ENCODE measurements around the gene LCE7A.

Gene LCE7A

DNA sequence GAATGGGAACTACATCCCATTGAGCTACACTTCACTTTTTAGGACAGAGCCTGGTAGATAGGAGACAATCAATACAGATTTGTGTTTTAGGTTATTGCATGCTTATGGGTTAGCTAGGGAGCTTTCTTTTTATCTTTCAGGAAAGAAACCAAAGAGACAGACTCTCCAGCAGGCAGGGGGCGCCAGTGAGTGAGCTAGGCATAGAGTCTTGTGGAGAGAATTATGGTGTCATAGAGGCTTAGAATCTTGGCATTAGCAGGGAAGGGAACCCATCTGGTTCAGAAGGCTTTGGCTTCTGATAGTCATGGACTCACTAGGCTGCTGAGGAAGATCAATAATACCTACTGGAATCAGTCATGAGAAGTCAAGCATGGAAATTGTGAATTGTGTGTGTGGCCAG, 18.2 kb downstream of the LCE7A start, which contains the start of gene SMCP:
SMCP (plus strand) TSS at position 281 of the 400 bp plus-strand sequence. CDS start 6,101 bp downstream, outside the sequence.
- H3K4me3 ChIP-seq (ENCODE audit: low read depth in 1 of 2, low read length in 2 of 2), result no peak within 1 kb of the TSS
- no peaks in the 10 kb centered on the region for H3K4me1 ChIP-seq (ENCODE audit: control insufficient read depth in 1 of 2, insufficient read depth in 2 of 2, low read length in 2 of 2)
- H3K27ac ChIP-seq (ENCODE audit: low read depth, low read length), result no peak within 1 kb of the TSS
- no peaks in the 10 kb centered on the region for H3K27me3 ChIP-seq (ENCODE audit: control insufficient read depth in 1 of 2, insufficient read depth in 2 of 2, low read length in 2 of 2)
- H3K9me3 ChIP-seq (ENCODE audit: control insufficient read depth in 1 of 2, low read length in 2 of 2), result no peaks in the 10 kb centered on the region
- H3K9ac ChIP-seq (ENCODE audit: low read depth in 1 of 2, low read length in 2 of 2), result no peak within 1 kb of the TSS
- H3K36me3 ChIP-seq (ENCODE audit: control insufficient read depth in 1 of 2, insufficient read depth in 2 of 2, low read length in 2 of 2), result no peaks in the 10 kb centered on the region

DNA sequence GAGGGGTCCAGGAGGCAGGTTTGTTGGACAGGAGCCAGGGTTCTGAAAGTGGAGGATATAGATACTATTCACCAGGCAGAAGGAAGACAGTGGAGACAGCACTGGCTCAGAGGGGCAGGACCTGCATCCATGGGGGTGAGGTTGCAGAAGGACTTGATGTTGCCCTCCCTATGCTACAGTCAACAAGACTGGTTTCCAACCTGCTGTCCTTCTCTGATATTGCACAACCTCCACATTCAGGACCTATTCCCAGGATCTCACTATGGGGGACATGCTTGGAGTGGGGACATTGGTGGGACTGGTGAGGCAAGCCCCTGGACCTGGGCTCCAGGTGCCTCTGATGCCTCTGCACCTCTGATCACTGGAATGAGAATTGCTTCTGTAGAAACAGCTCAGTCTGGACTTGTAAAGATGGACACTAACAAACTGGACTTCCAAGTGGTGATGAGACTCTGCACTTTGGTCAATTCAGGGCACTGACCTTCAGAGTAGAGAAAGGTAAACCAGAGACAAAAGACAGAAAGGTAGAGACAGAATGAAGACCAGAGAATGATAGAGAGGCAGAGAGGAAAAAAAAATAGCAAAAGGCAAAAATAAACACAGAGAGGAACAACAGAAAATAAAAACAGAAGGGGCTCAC, 19.9 kb downstream of the LCE7A start:
- H3K4me1 ChIP-seq (ENCODE audit: control insufficient read depth in 1 of 2, insufficient read depth in 2 of 2, low read length in 2 of 2), result no peaks in the 10 kb centered on the region
- no peaks in the 10 kb centered on the region for H3K9me3 ChIP-seq (ENCODE audit: control insufficient read depth in 1 of 2, low read length in 2 of 2)
- no peak overlapping the region for H3K4me3 ChIP-seq (ENCODE audit: low read depth in 1 of 2, low read length in 2 of 2)
- no peak overlapping the region for H3K27ac ChIP-seq (ENCODE audit: low read depth, low read length)
- H3K36me3 ChIP-seq (ENCODE audit: control insufficient read depth in 1 of 2, insufficient read depth in 2 of 2, low read length in 2 of 2), result no peaks in the 10 kb centered on the region
- no peak overlapping the region for H3K9ac ChIP-seq (ENCODE audit: low read depth in 1 of 2, low read length in 2 of 2)
- H3K27me3 ChIP-seq (ENCODE audit: control insufficient read depth in 1 of 2, insufficient read depth in 2 of 2, low read length in 2 of 2), result no peaks in the 10 kb centered on the region

DNA sequence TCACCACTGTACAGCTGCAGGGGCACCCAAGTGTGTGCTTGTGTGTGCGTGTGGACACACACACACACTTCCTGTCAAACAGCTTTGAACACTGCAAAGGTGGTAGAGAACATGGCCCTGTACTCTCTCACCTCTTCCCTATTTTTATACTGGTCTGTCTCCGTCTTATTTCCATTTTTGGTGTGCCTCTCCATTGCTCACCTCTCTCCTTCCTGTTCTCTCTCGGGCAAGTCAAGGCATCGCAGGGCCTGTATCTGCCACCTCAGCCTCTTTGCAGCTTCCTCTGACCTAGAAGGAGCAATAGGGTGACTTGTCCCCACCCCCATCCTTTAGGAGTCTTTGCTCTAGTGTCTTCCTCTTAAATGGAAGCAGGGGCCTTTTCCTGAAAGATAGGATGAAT, 20.5 kb downstream of the LCE7A start:
- no peak overlapping the region for H3K9ac ChIP-seq (ENCODE audit: low read depth in 1 of 2, low read length in 2 of 2)
- no peaks in the 10 kb centered on the region for H3K9me3 ChIP-seq (ENCODE audit: control insufficient read depth in 1 of 2, low read length in 2 of 2)
- no peak overlapping the region for H3K27ac ChIP-seq (ENCODE audit: low read depth, low read length)
- no peak overlapping the region for H3K4me3 ChIP-seq (ENCODE audit: low read depth in 1 of 2, low read length in 2 of 2)
- H3K27me3 ChIP-seq (ENCODE audit: control insufficient read depth in 1 of 2, insufficient read depth in 2 of 2, low read length in 2 of 2), result no peaks in the 10 kb centered on the region
- H3K36me3 ChIP-seq (ENCODE audit: control insufficient read depth in 1 of 2, insufficient read depth in 2 of 2, low read length in 2 of 2), result no peaks in the 10 kb centered on the region
- H3K4me1 ChIP-seq (ENCODE audit: control insufficient read depth in 1 of 2, insufficient read depth in 2 of 2, low read length in 2 of 2), result no peaks in the 10 kb centered on the region

DNA sequence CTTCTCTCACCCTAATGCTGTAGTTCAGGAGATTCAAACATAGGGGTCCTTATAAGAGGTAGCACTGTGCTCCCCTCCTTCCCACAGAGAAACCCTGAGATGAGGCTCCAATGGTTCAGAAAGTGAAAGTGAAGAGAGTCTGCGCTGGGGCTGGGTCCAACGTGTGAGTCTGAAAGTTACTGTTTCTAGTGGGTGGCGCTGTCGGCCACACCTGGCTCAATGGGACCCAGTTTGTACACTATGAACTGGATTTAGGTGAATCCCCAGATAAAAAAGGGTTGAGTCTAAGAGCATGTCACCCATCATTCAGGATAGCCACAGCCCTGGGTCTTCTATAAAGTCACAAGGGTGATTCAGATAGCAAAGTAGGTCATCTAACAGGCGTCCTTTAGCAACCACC, 21.1 kb downstream of the LCE7A start:
- Histone ChIP-seq H3K9ac (ENCODE audit: low read depth in 1 of 2, low read length in 2 of 2) (no peak overlapping the region), H3K4me3 (ENCODE audit: low read depth in 1 of 2, low read length in 2 of 2) (no peak overlapping the region), H3K4me1 (ENCODE audit: control insufficient read depth in 1 of 2, insufficient read depth in 2 of 2, low read length in 2 of 2) (no peaks in the 10 kb centered on the region), H3K27me3 (ENCODE audit: control insufficient read depth in 1 of 2, insufficient read depth in 2 of 2, low read length in 2 of 2) (no peaks in the 10 kb centered on the region), H3K27ac (ENCODE audit: low read depth, low read length) (no peak overlapping the region), H3K36me3 (ENCODE audit: control insufficient read depth in 1 of 2, insufficient read depth in 2 of 2, low read length in 2 of 2) (no peaks in the 10 kb centered on the region), H3K9me3 (ENCODE audit: control insufficient read depth in 1 of 2, low read length in 2 of 2) (no peaks in the 10 kb centered on the region)

DNA sequence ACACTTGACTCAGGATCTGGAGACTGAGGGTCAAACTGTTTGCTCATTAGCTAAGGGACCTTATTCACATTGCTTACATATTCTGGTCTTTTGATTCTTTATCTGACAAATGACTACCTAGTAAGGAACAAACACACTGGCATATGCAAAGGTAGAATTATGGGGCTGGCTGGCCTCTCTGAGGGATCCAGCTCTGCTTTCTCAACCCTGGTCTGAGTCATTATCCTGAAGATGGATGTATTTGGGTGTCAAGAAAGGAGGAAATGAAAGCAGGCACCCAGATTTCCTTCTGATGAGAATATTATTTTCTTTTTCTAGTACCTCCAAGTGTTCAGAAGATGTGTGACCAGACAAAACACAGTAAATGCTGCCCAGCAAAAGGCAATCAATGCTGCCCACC, 24.3 kb downstream of the LCE7A start:
- Histone ChIP-seq H3K36me3 (ENCODE audit: control insufficient read depth in 1 of 2, insufficient read depth in 2 of 2, low read length in 2 of 2) (no peaks in the 10 kb centered on the region), H3K9me3 (ENCODE audit: control insufficient read depth in 1 of 2, low read length in 2 of 2) (no peaks in the 10 kb centered on the region), H3K9ac (ENCODE audit: low read depth in 1 of 2, low read length in 2 of 2) (no peak overlapping the region), H3K27me3 (ENCODE audit: control insufficient read depth in 1 of 2, insufficient read depth in 2 of 2, low read length in 2 of 2) (no peaks in the 10 kb centered on the region), H3K4me1 (ENCODE audit: control insufficient read depth in 1 of 2, insufficient read depth in 2 of 2, low read length in 2 of 2) (no peaks in the 10 kb centered on the region), H3K4me3 (ENCODE audit: low read depth in 1 of 2, low read length in 2 of 2) (no peak overlapping the region), H3K27ac (ENCODE audit: low read depth, low read length) (no peak overlapping the region)

DNA sequence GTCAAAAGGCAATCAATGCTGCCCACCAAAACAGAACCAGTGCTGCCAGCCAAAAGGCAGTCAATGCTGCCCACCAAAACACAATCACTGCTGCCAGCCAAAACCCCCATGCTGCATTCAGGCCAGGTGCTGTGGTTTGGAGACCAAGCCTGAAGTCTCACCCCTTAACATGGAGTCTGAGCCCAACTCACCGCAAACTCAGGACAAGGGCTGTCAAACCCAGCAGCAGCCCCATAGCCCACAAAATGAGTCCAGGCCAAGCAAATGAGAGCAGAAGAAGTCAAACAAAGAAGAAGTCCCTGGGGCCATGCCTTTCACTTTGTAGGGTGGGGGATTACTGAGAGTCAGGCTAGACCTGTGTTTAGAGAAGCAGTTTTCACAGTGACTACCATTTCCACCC, 24.7 kb downstream of the LCE7A start:
- Histone ChIP-seq H3K4me3 (ENCODE audit: low read depth in 1 of 2, low read length in 2 of 2) (no peak overlapping the region), H3K4me1 (ENCODE audit: control insufficient read depth in 1 of 2, insufficient read depth in 2 of 2, low read length in 2 of 2) (no peaks in the 10 kb centered on the region), H3K36me3 (ENCODE audit: control insufficient read depth in 1 of 2, insufficient read depth in 2 of 2, low read length in 2 of 2) (no peaks in the 10 kb centered on the region), H3K9ac (ENCODE audit: low read depth in 1 of 2, low read length in 2 of 2) (no peak overlapping the region), H3K27me3 (ENCODE audit: control insufficient read depth in 1 of 2, insufficient read depth in 2 of 2, low read length in 2 of 2) (no peaks in the 10 kb centered on the region), H3K9me3 (ENCODE audit: control insufficient read depth in 1 of 2, low read length in 2 of 2) (no peaks in the 10 kb centered on the region), H3K27ac (ENCODE audit: low read depth, low read length) (no peak overlapping the region)

DNA sequence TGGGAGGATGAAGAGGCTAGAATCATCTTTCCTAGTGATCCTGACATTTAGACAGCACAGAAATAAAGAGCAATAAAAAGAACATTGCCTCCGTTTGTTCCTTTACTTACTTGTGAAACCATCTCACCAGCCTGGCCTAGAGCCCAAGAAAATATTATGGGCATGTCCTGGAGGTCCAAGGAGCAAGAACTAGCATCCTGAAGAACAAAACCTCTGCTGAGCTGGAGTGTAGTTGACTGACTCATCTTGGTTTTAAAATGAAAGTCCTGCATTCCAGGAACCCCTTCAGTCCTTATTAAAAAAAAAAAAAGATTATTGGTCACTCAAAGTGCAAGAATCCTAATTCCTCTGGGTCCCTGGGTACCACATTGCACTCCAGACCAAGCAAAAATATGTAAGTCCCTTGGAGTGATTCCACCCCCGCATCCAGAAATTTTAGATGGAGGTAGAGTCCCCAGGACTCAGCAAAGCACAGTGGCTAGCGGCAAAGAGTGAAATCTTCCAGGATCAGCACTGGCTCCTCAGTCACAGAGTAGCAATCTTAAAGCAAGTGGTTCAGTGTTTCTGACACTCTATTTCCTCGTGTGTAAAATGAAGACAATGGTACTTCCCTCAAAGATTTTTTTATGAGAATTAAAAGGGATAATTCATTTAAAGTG, 25.3 kb downstream of the LCE7A start:
- Histone ChIP-seq H3K4me3 (ENCODE audit: low read depth in 1 of 2, low read length in 2 of 2) (no peak overlapping the region), H3K9me3 (ENCODE audit: control insufficient read depth in 1 of 2, low read length in 2 of 2) (no peaks in the 10 kb centered on the region), H3K27me3 (ENCODE audit: control insufficient read depth in 1 of 2, insufficient read depth in 2 of 2, low read length in 2 of 2) (no peaks in the 10 kb centered on the region), H3K9ac (ENCODE audit: low read depth in 1 of 2, low read length in 2 of 2) (no peak overlapping the region), H3K4me1 (ENCODE audit: control insufficient read depth in 1 of 2, insufficient read depth in 2 of 2, low read length in 2 of 2) (no peaks in the 10 kb centered on the region), H3K36me3 (ENCODE audit: control insufficient read depth in 1 of 2, insufficient read depth in 2 of 2, low read length in 2 of 2) (no peaks in the 10 kb centered on the region), H3K27ac (ENCODE audit: low read depth, low read length) (no peak overlapping the region)

DNA sequence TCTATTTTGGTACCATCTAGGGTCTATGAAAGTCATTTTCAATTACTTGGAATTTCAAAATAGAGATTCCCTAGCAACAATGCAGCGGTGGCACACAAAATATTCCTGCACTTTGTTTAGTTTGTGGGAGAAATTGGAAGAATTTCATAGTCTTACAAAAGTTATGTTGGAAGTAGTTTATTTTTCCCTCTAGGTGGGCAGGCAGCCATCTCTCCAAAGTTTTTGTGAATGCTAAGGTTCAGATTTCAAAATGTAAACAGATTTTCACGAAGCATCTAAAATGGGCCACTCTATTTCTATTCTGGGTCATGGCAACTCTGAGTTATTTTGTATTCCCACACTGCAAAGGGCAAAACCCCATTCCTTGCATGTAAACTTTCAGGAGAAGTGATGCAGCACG, 26.3 kb downstream of the LCE7A start:
- H3K27ac ChIP-seq (ENCODE audit: low read depth, low read length), result no peak overlapping the region
- no peaks in the 10 kb centered on the region for H3K9me3 ChIP-seq (ENCODE audit: control insufficient read depth in 1 of 2, low read length in 2 of 2)
- H3K4me1 ChIP-seq (ENCODE audit: control insufficient read depth in 1 of 2, insufficient read depth in 2 of 2, low read length in 2 of 2), result no peaks in the 10 kb centered on the region
- H3K27me3 ChIP-seq (ENCODE audit: control insufficient read depth in 1 of 2, insufficient read depth in 2 of 2, low read length in 2 of 2), result no peaks in the 10 kb centered on the region
- H3K36me3 ChIP-seq (ENCODE audit: control insufficient read depth in 1 of 2, insufficient read depth in 2 of 2, low read length in 2 of 2), result no peaks in the 10 kb centered on the region
- H3K9ac ChIP-seq (ENCODE audit: low read depth in 1 of 2, low read length in 2 of 2), result no peak overlapping the region
- no peak overlapping the region for H3K4me3 ChIP-seq (ENCODE audit: low read depth in 1 of 2, low read length in 2 of 2)

DNA sequence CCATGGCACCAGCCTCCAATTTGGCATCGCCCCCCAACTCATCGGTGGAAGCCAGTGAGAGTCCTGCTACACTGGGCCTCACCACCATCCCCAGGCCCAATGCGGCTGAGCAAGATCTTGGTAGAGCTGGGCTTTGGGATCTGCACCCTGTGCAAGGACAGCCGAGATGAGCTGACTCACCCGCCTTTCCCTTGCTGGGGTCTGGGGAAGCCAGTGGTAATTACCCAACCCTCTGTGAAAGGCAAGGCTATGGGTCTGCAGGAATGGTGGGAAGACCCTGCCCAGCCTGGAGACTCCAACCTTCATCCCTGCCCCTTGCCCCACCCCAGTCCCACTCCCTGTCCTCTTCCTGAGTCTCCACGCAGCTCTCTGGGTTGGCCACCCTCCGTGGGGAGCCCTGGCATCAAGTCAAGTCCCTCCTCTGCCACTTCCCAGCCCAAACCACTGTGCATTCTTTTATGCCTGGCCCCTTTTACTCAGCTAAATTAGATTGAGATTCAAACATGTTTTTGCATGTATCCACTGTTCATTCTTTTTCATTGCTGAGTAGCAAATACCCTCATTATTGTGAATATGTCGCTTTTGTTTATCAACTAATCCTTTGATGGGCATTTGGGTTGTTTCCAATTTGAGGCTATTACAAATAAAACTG, 27.1 kb downstream of the LCE7A start:
- H3K4me3 ChIP-seq (ENCODE audit: low read depth in 1 of 2, low read length in 2 of 2), result no peak overlapping the region
- H3K4me1 ChIP-seq (ENCODE audit: control insufficient read depth in 1 of 2, insufficient read depth in 2 of 2, low read length in 2 of 2), result no peaks in the 10 kb centered on the region
- no peak overlapping the region for H3K27ac ChIP-seq (ENCODE audit: low read depth, low read length)
- H3K36me3 ChIP-seq (ENCODE audit: control insufficient read depth in 1 of 2, insufficient read depth in 2 of 2, low read length in 2 of 2), result no peaks in the 10 kb centered on the region
- H3K27me3 ChIP-seq (ENCODE audit: control insufficient read depth in 1 of 2, insufficient read depth in 2 of 2, low read length in 2 of 2), result no peaks in the 10 kb centered on the region
- H3K9me3 ChIP-seq (ENCODE audit: control insufficient read depth in 1 of 2, low read length in 2 of 2), result no peaks in the 10 kb centered on the region
- no peak overlapping the region for H3K9ac ChIP-seq (ENCODE audit: low read depth in 1 of 2, low read length in 2 of 2)

DNA sequence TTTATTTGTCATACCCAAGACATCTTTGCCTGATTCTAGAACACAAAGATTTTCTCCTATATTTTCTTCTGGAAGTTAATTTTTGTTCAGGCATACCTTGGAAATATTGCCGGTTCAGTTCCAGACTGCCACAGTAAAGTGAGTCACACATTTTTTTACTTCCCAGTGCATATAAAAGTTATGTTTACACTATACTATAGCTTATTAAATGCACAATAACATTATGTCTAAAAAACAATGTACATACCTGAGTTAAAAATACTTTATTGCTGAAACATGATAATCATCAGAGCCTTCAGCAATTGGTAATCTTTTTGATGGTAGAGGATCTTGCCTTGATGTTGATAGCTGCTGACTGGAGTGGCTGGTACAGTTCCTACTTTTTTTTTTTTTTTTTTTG, 28.3 kb downstream of the LCE7A start:
- no peaks in the 10 kb centered on the region for H3K36me3 ChIP-seq (ENCODE audit: control insufficient read depth in 1 of 2, insufficient read depth in 2 of 2, low read length in 2 of 2)
- no peak overlapping the region for H3K27ac ChIP-seq (ENCODE audit: low read depth, low read length)
- no peaks in the 10 kb centered on the region for H3K27me3 ChIP-seq (ENCODE audit: control insufficient read depth in 1 of 2, insufficient read depth in 2 of 2, low read length in 2 of 2)
- H3K9ac ChIP-seq (ENCODE audit: low read depth in 1 of 2, low read length in 2 of 2), result no peak overlapping the region
- H3K4me1 ChIP-seq (ENCODE audit: control insufficient read depth in 1 of 2, insufficient read depth in 2 of 2, low read length in 2 of 2), result no peaks in the 10 kb centered on the region
- H3K9me3 ChIP-seq (ENCODE audit: control insufficient read depth in 1 of 2, low read length in 2 of 2), result no peaks in the 10 kb centered on the region
- no peak overlapping the region for H3K4me3 ChIP-seq (ENCODE audit: low read depth in 1 of 2, low read length in 2 of 2)

Measured in duodenal mucosa (tissue), 2 donors.